GM23338 (cell line): ENCODE results near the gene ZC3H8. TPM values are rescaled to one million over a fixed set of nuclear protein-coding genes. Genes with fewer than 3 reads are reported as not detected.

Experiments used
- ATAC-seq: fragments of 200-7000 bp; cut with Tn5 transposase; 3 replicates; pipeline ENCODE4 v1.9.1; 2020
- DNase-seq: peaks from one replicate; pipeline ENCODE4 v3.0.0-alpha.2; 2015; ENCODE audit warnings: low spot score
- H2AFZ ChIP-seq: fragments of 200-600 bp; sonication (generic); 2 replicates; pipeline ENCODE4 v1.8.0; 2016; ENCODE audit warnings: antibody characterized with exemption, mild to moderate bottlenecking, moderate library complexity
- H3F3A ChIP-seq: fragments of 200-600 bp; sonication (generic); replicated peaks from 2 replicates; pipeline ENCODE4 v1.8.0; 2017; ENCODE audit warnings: antibody characterized with exemption, mixed run types, low read depth
- H3K27ac ChIP-seq: fragments of 200-600 bp; sonication (generic); 2 replicates; pipeline ENCODE4 v1.6.1; 2016; ENCODE audit warnings: low read depth
- H3K27me3 ChIP-seq: fragments of 200-600 bp; sonication (generic); 2 replicates; pipeline ENCODE4 v1.8.0; 2016; ENCODE audit warnings: mild to moderate bottlenecking, mixed run types, moderate library complexity; ENCODE audit not compliant: insufficient read depth
- H3K36me3 ChIP-seq: fragments of 200-600 bp; sonication (generic); 2 replicates; pipeline ENCODE4 v1.8.0; 2016; ENCODE audit warnings: mild to moderate bottlenecking; ENCODE audit not compliant: insufficient read depth
- H3K4me1 ChIP-seq: fragments of 200-600 bp; sonication (generic); 2 replicates; pipeline ENCODE4 v1.8.0; 2016; ENCODE audit warnings: mild to moderate bottlenecking, moderate library complexity; ENCODE audit not compliant: insufficient read depth
- H3K4me2 ChIP-seq: fragments of 200-600 bp; sonication (generic); 2 replicates; pipeline ENCODE4 v1.7.1; 2017; ENCODE audit warnings: mixed run types
- H3K4me3 ChIP-seq: fragments of 200-600 bp; sonication (generic); 2 replicates; pipeline ENCODE4 v1.6.1; 2016; ENCODE audit warnings: mixed run types
- H3K79me2 ChIP-seq: fragments of 200-600 bp; sonication (generic); replicated peaks from 2 replicates; pipeline ENCODE4 v1.8.0; 2017; ENCODE audit warnings: mild to moderate bottlenecking; ENCODE audit not compliant: insufficient read depth
- H3K9me2 ChIP-seq: fragments of 200-600 bp; sonication (generic); 2 replicates; pipeline ENCODE4 v1.8.0; 2017; ENCODE audit not compliant: insufficient read depth
- H4K20me1 ChIP-seq: fragments of 200-600 bp; sonication (generic); replicated peaks from 2 replicates; pipeline ENCODE4 v1.8.0; 2017; ENCODE audit warnings: mild to moderate bottlenecking; ENCODE audit not compliant: insufficient read depth
- H3K27ac Mint-ChIP-seq: 2 replicates; pipeline ENCODE4 v1.8.0; 2020; ENCODE audit warnings: inconsistent platforms, mild to moderate bottlenecking, moderate library complexity, mixed read lengths
- H3K27me3 Mint-ChIP-seq: 3 replicates; pipeline ENCODE4 v1.8.0; 2022; ENCODE audit warnings: low read depth, mild to moderate bottlenecking, moderate library complexity, mixed read lengths, inconsistent platforms; ENCODE audit not compliant: insufficient read depth, poor library complexity
- H3K36me3 Mint-ChIP-seq: 3 replicates; pipeline ENCODE4 v1.8.0; 2021; ENCODE audit warnings: low read depth, mild to moderate bottlenecking, inconsistent platforms, moderate library complexity, mixed read lengths
- H3K4me1 Mint-ChIP-seq: 3 replicates; pipeline ENCODE4 v1.8.0; 2020; ENCODE audit warnings: mild to moderate bottlenecking, inconsistent platforms, mixed read lengths
- H3K4me3 Mint-ChIP-seq: 3 replicates; pipeline ENCODE4 v1.8.0; 2021; ENCODE audit warnings: moderate library complexity, mild to moderate bottlenecking, inconsistent platforms, mixed read lengths
- H3K9me3 Mint-ChIP-seq: 3 replicates; pipeline ENCODE4 v1.8.0; 2020; ENCODE audit warnings: moderate library complexity, mild to moderate bottlenecking, inconsistent platforms, mixed read lengths
- ETS1 ChIP-seq: IDR thresholded peaks from 2 replicates; pipeline ENCODE4 v1.6.1; 2016; ENCODE audit warnings: antibody characterized with exemption
- EZH2 ChIP-seq: fragments of 200-600 bp; sonication (generic); IDR thresholded peaks from one replicate; pipeline ENCODE4 v1.8.0; 2017; ENCODE audit warnings: antibody characterized with exemption, mild to moderate bottlenecking, low read depth; ENCODE audit not compliant: unreplicated experiment
- JUNB ChIP-seq: IDR thresholded peaks from one replicate; pipeline ENCODE4 v1.6.1; 2016; ENCODE audit warnings: antibody characterized with exemption; ENCODE audit not compliant: unreplicated experiment
- NANOG ChIP-seq: IDR thresholded peaks from 2 replicates; pipeline ENCODE4 v1.6.1; 2016; ENCODE audit warnings: antibody characterized with exemption, borderline replicate concordance
- STAT1 ChIP-seq: IDR thresholded peaks from one replicate; pipeline ENCODE4 v1.6.1; 2016; ENCODE audit warnings: antibody characterized with exemption; ENCODE audit not compliant: unreplicated experiment
- ZNF462 ChIP-seq: fragments of 250-450 bp; sonication (Bioruptor Pico); IDR thresholded peaks from 2 replicates; pipeline ENCODE4 v1.5.0; 2020; ENCODE audit warnings: mild to moderate bottlenecking, moderate library complexity
- polyA plus RNA-seq: library from polyadenylated mRNA; unstranded; fragments of >200 nt; fragmentation: Nextera tagmentation; extraction: Ambion mirVana; gene quantifications from 2 replicates; pipeline ENCODE4 v1.2.1, GENCODE V29; 2016
- total RNA-seq: library from RNA; depleted of rRNA; stranded (reverse); fragments of >200 nt; shearing (Covaris generic); gene quantifications from 2 replicates; pipeline ENCODE4 v1.2.3, GENCODE V29; 2014
- TF ChIP-seq, protein P1 (sequence below), 2 experiments: fragments of 200-600 bp in 1 of 2; sonication (generic) in 1 of 2; conservative IDR thresholded peaks; 2 replicates each; pipeline versions ENCODE4 v1.5.1 to v1.6.1; 2016 to 2017; ENCODE audit warnings: antibody characterized with exemption in 2 of 2, low read depth in 2 of 2, mild to moderate bottlenecking in 2 of 2, moderate library complexity in 1 of 2

Gene ZC3H8
- total and polyA plus RNA-seq, 2 experiments from 2014 or later: 13.3 to 42.8 TPM

DNA sequence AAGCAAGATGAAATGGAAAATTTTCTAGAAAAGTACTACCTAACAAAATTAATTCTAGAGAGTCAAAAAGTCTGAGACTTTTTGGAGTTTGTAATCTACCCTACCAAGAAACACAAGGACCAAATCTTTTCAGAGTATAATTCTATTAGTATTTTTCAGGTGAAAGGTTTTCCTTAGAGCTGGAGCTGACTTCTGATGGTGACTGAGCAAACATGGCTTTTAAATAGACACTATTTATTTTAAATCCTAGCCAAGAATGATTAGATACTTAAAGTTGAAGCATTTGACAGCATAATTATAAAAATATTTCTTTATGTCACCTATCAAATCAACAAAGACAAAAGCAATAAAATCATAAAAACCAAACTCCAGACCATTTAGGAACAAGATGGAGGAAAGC is 47.1 kb upstream of the ZC3H8 start (continued):
- no peak for TF ChIP-seq ZNF462 (CRISPR knock-in tag)
- TF ChIP-seq JUNB: no peak

GRCh38 chr2:112301171-112301584 is 46.3 kb upstream of the ZC3H8 start:
- ATAC-seq (no peak), DNase-seq (no peak)
- peaks cover 3% of the 10 kb centered on the region; the same call in 2 of the 3 replicates for H3K4me1 Mint-ChIP-seq
- Histone ChIP-seq H3K79me2 (no peaks in the 10 kb centered on the region), H3K27ac (no peak overlapping the region), H3K27me3 (no peaks in the 10 kb centered on the region), H3F3A (no peaks in the 10 kb centered on the region), H3K4me1 (no peaks in the 10 kb centered on the region), H3K9me2 (no peaks in the 10 kb centered on the region), H4K20me1 (no peaks in the 10 kb centered on the region), H3K4me3 (no peak overlapping the region), H3K4me2 (no peak overlapping the region), H3K36me3 (no peaks in the 10 kb centered on the region), H2AFZ (no peak overlapping the region)
- peaks cover 2% of the 10 kb centered on the region for H3K27me3 Mint-ChIP-seq
- no peak overlapping the region for H3K27ac Mint-ChIP-seq
- H3K36me3 Mint-ChIP-seq: peaks cover 6% of the 10 kb centered on the region; the same call in 1 of the 3 replicates
- no peak overlapping the region for H3K4me3 Mint-ChIP-seq
- no peaks in the 10 kb centered on the region for H3K9me3 Mint-ChIP-seq
- no peak for TF ChIP-seq ZNF462 (CRISPR knock-in tag)
- TF ChIP-seq ETS1: no peak
- TF ChIP-seq EZH2: no peak
- no peak for TF ChIP-seq STAT1
- TF ChIP-seq, protein P1, sequence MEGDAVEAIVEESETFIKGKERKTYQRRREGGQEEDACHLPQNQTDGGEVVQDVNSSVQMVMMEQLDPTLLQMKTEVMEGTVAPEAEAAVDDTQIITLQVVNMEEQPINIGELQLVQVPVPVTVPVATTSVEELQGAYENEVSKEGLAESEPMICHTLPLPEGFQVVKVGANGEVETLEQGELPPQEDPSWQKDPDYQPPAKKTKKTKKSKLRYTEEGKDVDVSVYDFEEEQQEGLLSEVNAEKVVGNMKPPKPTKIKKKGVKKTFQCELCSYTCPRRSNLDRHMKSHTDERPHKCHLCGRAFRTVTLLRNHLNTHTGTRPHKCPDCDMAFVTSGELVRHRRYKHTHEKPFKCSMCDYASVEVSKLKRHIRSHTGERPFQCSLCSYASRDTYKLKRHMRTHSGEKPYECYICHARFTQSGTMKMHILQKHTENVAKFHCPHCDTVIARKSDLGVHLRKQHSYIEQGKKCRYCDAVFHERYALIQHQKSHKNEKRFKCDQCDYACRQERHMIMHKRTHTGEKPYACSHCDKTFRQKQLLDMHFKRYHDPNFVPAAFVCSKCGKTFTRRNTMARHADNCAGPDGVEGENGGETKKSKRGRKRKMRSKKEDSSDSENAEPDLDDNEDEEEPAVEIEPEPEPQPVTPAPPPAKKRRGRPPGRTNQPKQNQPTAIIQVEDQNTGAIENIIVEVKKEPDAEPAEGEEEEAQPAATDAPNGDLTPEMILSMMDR (conservative IDR thresholded peaks at IDR 0.05; ENCODE audit: low read depth in 2 of 2): no peak
- TF ChIP-seq NANOG: no peak
